ENCODE measurements around the gene SNX19. TPM values are rescaled to one million over a fixed set of nuclear protein-coding genes. Genes with fewer than 3 reads are reported as not detected.

The SNX19 gene
- total and polyA plus RNA-seq, 2 experiments from 2014 or later: 5.2 to 30.0 TPM

GRCh38 chr11:130826572-130826971, 89.7 kb downstream of the SNX19 start:
- no peaks in the 10 kb centered on the region for H3K4me1 ChIP-seq (ENCODE audit: insufficient read depth)
- H3K4me3 Mint-ChIP-seq: no peak overlapping the region
- no peak overlapping the region for H2AFZ ChIP-seq
- H3K27me3 ChIP-seq (ENCODE audit: insufficient read depth): no peaks in the 10 kb centered on the region
- no peaks in the 10 kb centered on the region for H3K36me3 ChIP-seq (ENCODE audit: insufficient read depth)
- no peaks in the 10 kb centered on the region for H3K27me3 Mint-ChIP-seq (ENCODE audit: insufficient read depth, low read depth, poor library complexity)
- H3K9me2 ChIP-seq (ENCODE audit: insufficient read depth): no peaks in the 10 kb centered on the region
- ATAC-seq: no peak
- no peak for TF ChIP-seq EZH2phosphoT487 (IDR thresholded peaks at IDR 0.05; ENCODE audit: unreplicated experiment)
- H4K20me1 ChIP-seq (replicated peaks; ENCODE audit: insufficient read depth): no peaks in the 10 kb centered on the region
- no peak overlapping the region for H3K4me3 ChIP-seq
- no peaks in the 10 kb centered on the region for H3K79me2 ChIP-seq (replicated peaks; ENCODE audit: insufficient read depth)
- no peaks in the 10 kb centered on the region for H3F3A ChIP-seq (replicated peaks; ENCODE audit: low read depth)
- H3K27ac Mint-ChIP-seq: no peak overlapping the region
- no peak overlapping the region for H3K4me2 ChIP-seq
- H3K9me3 Mint-ChIP-seq: no peaks in the 10 kb centered on the region
- no peak for DNase-seq (ENCODE audit: low spot score)
- no peaks in the 10 kb centered on the region for H3K36me3 Mint-ChIP-seq (ENCODE audit: low read depth)
- peaks cover 8% of the 10 kb centered on the region; the same call in 2 of the 3 replicates for H3K4me1 Mint-ChIP-seq
- no peak overlapping the region for H3K27ac ChIP-seq (ENCODE audit: low read depth)

- H3K27ac Mint-ChIP-seq: no peak overlapping the region
- no peaks in the 10 kb centered on the region for H4K20me1 ChIP-seq (replicated peaks; ENCODE audit: insufficient read depth)
- no peaks in the 10 kb centered on the region for H3K79me2 ChIP-seq (replicated peaks; ENCODE audit: insufficient read depth)
- no peaks in the 10 kb centered on the region for H3K4me1 ChIP-seq (ENCODE audit: insufficient read depth)
- no peaks in the 10 kb centered on the region for H3K36me3 ChIP-seq (ENCODE audit: insufficient read depth)
- no peaks in the 10 kb centered on the region for H3K36me3 Mint-ChIP-seq (ENCODE audit: low read depth)
- H3K4me1 Mint-ChIP-seq: peaks cover 8% of the 10 kb centered on the region; the same call in 2 of the 3 replicates
- H3F3A ChIP-seq (replicated peaks; ENCODE audit: low read depth): no peaks in the 10 kb centered on the region
- no peak overlapping the region for H3K27ac ChIP-seq (ENCODE audit: low read depth)
- ATAC-seq: no peak
- H3K4me3 Mint-ChIP-seq: no peak overlapping the region
- no peak overlapping the region for H3K4me3 ChIP-seq
- no peaks in the 10 kb centered on the region for H3K27me3 ChIP-seq (ENCODE audit: insufficient read depth)
- H2AFZ ChIP-seq: no peak overlapping the region
- H3K9me3 Mint-ChIP-seq: no peaks in the 10 kb centered on the region
- no peaks in the 10 kb centered on the region for H3K27me3 Mint-ChIP-seq (ENCODE audit: insufficient read depth, low read depth, poor library complexity)
- H3K4me2 ChIP-seq: no peak overlapping the region
- no peaks in the 10 kb centered on the region for H3K9me2 ChIP-seq (ENCODE audit: insufficient read depth)
- DNase-seq (ENCODE audit: low spot score): no peak
- TF ChIP-seq CREB1 (CRISPR knock-in tag; IDR thresholded peaks at IDR 0.05; ENCODE audit: low read depth): no peak
- no peak for TF ChIP-seq JUNB (IDR thresholded peaks at IDR 0.05; ENCODE audit: unreplicated experiment)
- TF ChIP-seq NANOG (IDR thresholded peaks at IDR 0.05; ENCODE audit: borderline replicate concordance): no peak
- TF ChIP-seq ETS1 (IDR thresholded peaks at IDR 0.05): no peak
- no peak for TF ChIP-seq CTCF (conservative IDR thresholded peaks at IDR 0.05; ENCODE audit: low read depth in 2 of 2)
- no peak for TF ChIP-seq ZNF114 (CRISPR knock-in tag; IDR thresholded peaks at IDR 0.05)
- no peak for TF ChIP-seq REST (IDR thresholded peaks at IDR 0.05; ENCODE audit: unreplicated experiment)
- no peak for TF ChIP-seq EZH2 (IDR thresholded peaks at IDR 0.05; ENCODE audit: low read depth, unreplicated experiment)
- no peak for TF ChIP-seq ZNF462 (CRISPR knock-in tag; IDR thresholded peaks at IDR 0.05)
Measured at GRCh38 chr11:130825983-130826382, 90.3 kb downstream of the SNX19 start.

Measured in GM23338 (cell line).